Transverse colon (tissue), 4 donors: ENCODE results near the gene RPTOR. TPM values are rescaled to one million over a fixed set of nuclear protein-coding genes. Genes with fewer than 3 reads are reported as not detected.

Source experiments
- DNase-seq: peaks from one replicate; pipeline ENCODE4 v3.0.0-alpha.2; 2019
- H3K27ac ChIP-seq, 4 donors: fragments of 200-600 bp; sonication (generic); 2 replicates each; pipeline ENCODE4 v1.5.1; 2016 to 2018; ENCODE audit warnings: inconsistent platforms in 4 of 4
- H3K27me3 ChIP-seq: fragments of 200-600 bp; sonication (generic); 2 replicates; pipeline ENCODE4 v1.5.1; 2017; ENCODE audit warnings: inconsistent platforms
- H3K36me3 ChIP-seq, 4 donors: fragments of 200-600 bp; sonication (generic); 2 replicates each; pipeline ENCODE4 v1.5.1; 2017 to 2019; ENCODE audit warnings: inconsistent platforms in 4 of 4
- H3K4me1 ChIP-seq, 4 donors: fragments of 200-600 bp; sonication (generic); 2 replicates each; pipeline ENCODE4 v1.5.1; 2017 to 2020; ENCODE audit warnings: inconsistent platforms in 4 of 4
- H3K4me3 ChIP-seq, 4 donors: fragments of 200-600 bp; sonication (generic); 1 replicate in 1 of 4; 2 replicates in 3 of 4; pipeline versions ENCODE4 v1.5.1 to v1.6.1; 2017 to 2019; ENCODE audit warnings: inconsistent platforms in 4 of 4
- H3K9me3 ChIP-seq, 2 donors: fragments of 200-600 bp; sonication (generic); 2 replicates each; pipeline ENCODE4 v1.5.1; 2017 to 2019; ENCODE audit warnings: inconsistent platforms in 2 of 2
- CTCF ChIP-seq, 5 experiments: fragments of 200-600 bp in 3 of 5; fragments of 450-650 bp in 2 of 5; sonication (generic) in 3 of 5; IDR thresholded peaks; 1 replicate in 2 of 5; 2 replicates in 3 of 5; pipeline ENCODE4 v1.5.1; 2016 to 2017; ENCODE audit warnings: antibody characterized with exemption in 5 of 5, inconsistent platforms in 3 of 5, mild to moderate bottlenecking in 2 of 5, moderate library complexity in 1 of 5
- EP300 ChIP-seq: sonication (generic); formaldehyde crosslinking; IDR thresholded peaks from one replicate; pipeline ENCODE4 v1.6.1; 2017; ENCODE audit warnings: antibody characterized with exemption, low read depth
- POLR2A ChIP-seq: fragments of 450-650 bp; IDR thresholded peaks from one replicate; pipeline ENCODE4 v1.6.1; 2016; ENCODE audit warnings: antibody characterized with exemption, mild to moderate bottlenecking, moderate library complexity
- POLR2AphosphoS5 ChIP-seq, 3 donors: sonication (generic); formaldehyde crosslinking; IDR thresholded peaks; one replicate each; pipeline ENCODE4 v1.6.1; 2016; ENCODE audit warnings: antibody characterized with exemption in 3 of 3
- WGBS, 2 donors: methylation state at CpG; one replicate each; pipeline ENCODE4 v1.1.5; 2018; ENCODE audit warnings: low coverage in 1 of 2; 5-methylcytosine and 5-hydroxymethylcytosine counted together
- in situ Hi-C, 4 donors: fragments of 200-750 bp; cut with MboI; loops; one replicate each; pipeline versions ENCODE4 v1.15.0 to v1.15.1; 2017; ENCODE audit warnings: low sequenced_read_pairs in 3 of 4, low pct_ligation_motif_present in 1 of 4, low pct_unique_long_range_greater_than_20kb in 1 of 4
- intact Hi-C: fragments of 100-400 bp; cut with DNase I; formaldehyde crosslinking; loops from one replicate; pipeline ENCODE4 v1.15.1; 2023; ENCODE audit warnings: low total_unique reads
- total RNA-seq, 4 donors: library from RNA; depleted of rRNA; stranded (reverse); fragments of >200 nt; gene quantifications; one replicate each; pipeline ENCODE4 v1.1.0, GENCODE V29; 2016

Gene RPTOR
- total RNA-seq, 4 donors from 2014 or later = 28.9 to 79.3 (median 48.0) TPM

- TF ChIP-seq CTCF (IDR thresholded peaks at IDR 0.05) (no peak), EP300 (no peak), POLR2A (no peak), POLR2AphosphoS5 (IDR thresholded peaks at IDR 0.05) (no peak)
- H3K27me3 ChIP-seq = no peaks in the 10 kb centered on the region
- in situ Hi-C loops (no loop called here), intact Hi-C loops (no loop called here)
- H3K9me3 ChIP-seq = no peaks in the 10 kb centered on the region
- H3K36me3 ChIP-seq = no peaks in the 10 kb centered on the region
- H3K27ac ChIP-seq = no peak overlapping the region
- H3K4me1 ChIP-seq = peaks cover 0 to 7% (median 0%) of the 10 kb centered on the region in 4 donors
- WGBS, 2 donors = 92 to 100% methylated on average over 1 to 9 of the region's 9 CpGs
- no peak overlapping the region for H3K4me3 ChIP-seq
- DNase-seq = no peak
Measured at GRCh38 chr17:80646328-80646727, 101.7 kb downstream of the RPTOR start.

- no peak overlapping the region for H3K27ac ChIP-seq
- H3K36me3 ChIP-seq = no peaks in the 10 kb centered on the region
- in situ Hi-C loops (no loop called here), intact Hi-C loops (no loop called here)
- no peaks in the 10 kb centered on the region for H3K27me3 ChIP-seq
- DNase-seq = no peak
- H3K9me3 ChIP-seq = no peaks in the 10 kb centered on the region
- TF ChIP-seq POLR2AphosphoS5 (IDR thresholded peaks at IDR 0.05) = no peak
- no peak for TF ChIP-seq EP300
- no peak for TF ChIP-seq CTCF (IDR thresholded peaks at IDR 0.05)
- no peak for TF ChIP-seq POLR2A
- H3K4me3 ChIP-seq = no peak overlapping the region
- 60 to 88% methylated on average over 3 to 5 of the region's 6 CpGs for WGBS, 2 donors
- H3K4me1 ChIP-seq = peaks cover 0 to 7% (median 0%) of the 10 kb centered on the region in 4 donors
Measured at GRCh38 chr17:80647746-80648145, 103.1 kb downstream of the RPTOR start.

- Histone ChIP-seq H3K36me3 (no peaks in the 10 kb centered on the region), H3K27ac (no peak overlapping the region), H3K4me3 (no peak overlapping the region), H3K27me3 (no peaks in the 10 kb centered on the region), H3K4me1 (peaks cover 0 to 10% (median 0%) of the 10 kb centered on the region in 4 donors), H3K9me3 (no peaks in the 10 kb centered on the region)
- no peak for DNase-seq
- in situ Hi-C loops = no loop called here
- TF ChIP-seq EP300 (no peak), POLR2A (no peak), CTCF (IDR thresholded peaks at IDR 0.05) (no peak), POLR2AphosphoS5 (IDR thresholded peaks at IDR 0.05) (no peak)
- 92 to 96% methylated on average over 6 to 10 of the region's 10 CpGs for WGBS, 2 donors
- intact Hi-C loops = no loop called here
Measured at GRCh38 chr17:80649200-80649644, 104.6 kb downstream of the RPTOR start.

GRCh38 chr17:80649672-80650330, 105.2 kb downstream of the RPTOR start:
- Histone ChIP-seq H3K4me3 (no peak overlapping the region), H3K9me3 (no peaks in the 10 kb centered on the region), H3K36me3 (no peaks in the 10 kb centered on the region), H3K27me3 (no peaks in the 10 kb centered on the region), H3K27ac (no peak overlapping the region), H3K4me1 (peaks cover 0 to 10% (median 0%) of the 10 kb centered on the region in 4 donors)
- WGBS, 2 donors = 60 to 77% methylated on average over 3 to 13 of the region's 14 CpGs
- intact Hi-C loops = no loop called here
- TF ChIP-seq POLR2AphosphoS5 (IDR thresholded peaks at IDR 0.05) = no peak
- peak in 2 of 5 experiments; percentile 14 to 21 for TF ChIP-seq CTCF (IDR thresholded peaks at IDR 0.05)
- no peak for DNase-seq
- in situ Hi-C loops = no loop called here
